SK-N-SH treated with all-trans-retinoic acid at 6 μM for 48 hours (cell line): ENCODE results near the gene PRKCZ.

Source experiments
- ATAC-seq: fragments of 200-7000 bp; cut with Tn5 transposase; 3 replicates; pipeline ENCODE4 v1.9.1; 2020; ENCODE audit warnings: mild to moderate bottlenecking, moderate library complexity
- ARNTL ChIP-seq: fragments of 450-650 bp; formaldehyde crosslinking; IDR thresholded peaks from 2 replicates; pipeline ENCODE4 v1.5.0; 2020; ENCODE audit warnings: low read depth, mild to moderate bottlenecking, moderate library complexity, borderline replicate concordance
- BACH2 ChIP-seq: fragments of 250-450 bp; sonication (Bioruptor Pico); IDR thresholded peaks from 2 replicates; pipeline ENCODE4 v1.9.0; 2021; ENCODE audit warnings: mild to moderate bottlenecking, borderline replicate concordance
- CSDC2 ChIP-seq: fragments of 250-450 bp; sonication (Bioruptor Pico); IDR thresholded peaks from 2 replicates; pipeline ENCODE4 v1.5.0; 2020; ENCODE audit warnings: mild to moderate bottlenecking, moderate library complexity
- CSRNP3 ChIP-seq: fragments of 250-450 bp; sonication (Bioruptor Pico); IDR thresholded peaks from 2 replicates; pipeline ENCODE4 v1.5.1; 2021; ENCODE audit warnings: mild to moderate bottlenecking, moderate library complexity
- ESRRG ChIP-seq: fragments of 250-450 bp; sonication (Bioruptor Pico); IDR thresholded peaks from 2 replicates; pipeline ENCODE4 v1.6.1; 2021; ENCODE audit warnings: mild to moderate bottlenecking
- GLIS3 ChIP-seq: fragments of 250-450 bp; sonication (Bioruptor Pico); IDR thresholded peaks from 2 replicates; pipeline ENCODE4 v1.5.0; 2020; ENCODE audit warnings: mild to moderate bottlenecking, moderate library complexity
- ISL1 ChIP-seq: fragments of 250-450 bp; sonication (Bioruptor Pico); IDR thresholded peaks from 2 replicates; pipeline ENCODE4 v2.1.2; 2022; ENCODE audit warnings: mild to moderate bottlenecking, moderate library complexity
- OSR1 ChIP-seq: fragments of 250-450 bp; sonication (Bioruptor Pico); IDR thresholded peaks from 2 replicates; pipeline ENCODE4 v1.8.0; 2022; ENCODE audit warnings: moderate library complexity, mild to moderate bottlenecking, inconsistent platforms
- PATZ1 ChIP-seq: fragments of 250-450 bp; sonication (Bioruptor Pico); IDR thresholded peaks from 2 replicates; pipeline ENCODE4 v1.8.0; 2020; ENCODE audit warnings: mild to moderate bottlenecking, moderate library complexity, borderline replicate concordance
- PPARA ChIP-seq: fragments of 250-450 bp; sonication (Bioruptor Pico); IDR thresholded peaks from 2 replicates; pipeline ENCODE4 v1.5.0; 2020; ENCODE audit warnings: mild to moderate bottlenecking, borderline replicate concordance
- RARB ChIP-seq: fragments of 250-450 bp; sonication (Bioruptor Pico); IDR thresholded peaks from 2 replicates; pipeline ENCODE4 v1.8.0; 2021; ENCODE audit warnings: mild to moderate bottlenecking, moderate library complexity
- SNAI2 ChIP-seq: fragments of 250-450 bp; sonication (Bioruptor Pico); IDR thresholded peaks from 2 replicates; pipeline ENCODE4 v1.5.0; 2020; ENCODE audit warnings: mild to moderate bottlenecking, moderate library complexity
- TCF4 ChIP-seq: fragments of 250-450 bp; sonication (Bioruptor Pico); IDR thresholded peaks from 2 replicates; pipeline ENCODE4 v1.8.0; 2021; ENCODE audit warnings: mild to moderate bottlenecking, moderate library complexity, borderline replicate concordance
- TOX ChIP-seq: fragments of 250-450 bp; sonication (Bioruptor Pico); IDR thresholded peaks from 2 replicates; pipeline ENCODE4 v1.8.0; 2021; ENCODE audit warnings: mild to moderate bottlenecking, moderate library complexity, borderline replicate concordance
- ZFP30 ChIP-seq: fragments of 450-650 bp; formaldehyde crosslinking; IDR thresholded peaks from 2 replicates; pipeline ENCODE4 v1.5.0; 2022; ENCODE audit warnings: mild to moderate bottlenecking, moderate library complexity
- ZNF565 ChIP-seq: fragments of 450-650 bp; formaldehyde crosslinking; conservative IDR thresholded peaks from 2 replicates; pipeline ENCODE4 v1.5.0; 2020; ENCODE audit warnings: low read depth, mild to moderate bottlenecking, moderate library complexity
- ZNF70 ChIP-seq: fragments of 450-650 bp; formaldehyde crosslinking; IDR thresholded peaks from 2 replicates; pipeline ENCODE4 v1.5.0; 2020; ENCODE audit warnings: mild to moderate bottlenecking, moderate library complexity
- ZNF8 ChIP-seq: fragments of 450-650 bp; formaldehyde crosslinking; IDR thresholded peaks from 2 replicates; pipeline ENCODE4 v1.5.0; 2020; ENCODE audit warnings: mild to moderate bottlenecking, moderate library complexity
- TF ChIP-seq, protein P1 (sequence below): fragments of 250-450 bp; sonication (Bioruptor Pico); IDR thresholded peaks from 2 replicates; pipeline ENCODE4 v1.8.0; 2021; ENCODE audit warnings: low read depth, mild to moderate bottlenecking, moderate library complexity, borderline replicate concordance
- TF ChIP-seq, protein P2 (sequence below): fragments of 250-450 bp; sonication (Bioruptor Pico); IDR thresholded peaks from 2 replicates; pipeline ENCODE4 v1.5.1; 2020; ENCODE audit warnings: low read depth, mild to moderate bottlenecking, moderate library complexity
- TF ChIP-seq, protein P3 (sequence below): fragments of 250-450 bp; sonication (Bioruptor Pico); IDR thresholded peaks from 2 replicates; pipeline ENCODE4 v1.5.0; 2020; ENCODE audit warnings: mild to moderate bottlenecking, moderate library complexity

The PRKCZ gene

GRCh38 chr1:2166695-2167094, 116.5 kb downstream of the PRKCZ start:
- TF ChIP-seq TOX (CRISPR knock-in tag) (no peak), PPARA (CRISPR knock-in tag) (no peak), TCF4 (CRISPR knock-in tag) (no peak), SNAI2 (CRISPR knock-in tag) (no peak), OSR1 (no peak), ARNTL (CRISPR knock-in tag) (no peak), BACH2 (no peak), ISL1 (CRISPR knock-in tag) (no peak), RARB (CRISPR knock-in tag) (no peak), CSDC2 (CRISPR knock-in tag) (no peak), GLIS3 (no peak), ZNF70 (CRISPR knock-in tag) (no peak)
- TF ChIP-seq, protein P1, sequence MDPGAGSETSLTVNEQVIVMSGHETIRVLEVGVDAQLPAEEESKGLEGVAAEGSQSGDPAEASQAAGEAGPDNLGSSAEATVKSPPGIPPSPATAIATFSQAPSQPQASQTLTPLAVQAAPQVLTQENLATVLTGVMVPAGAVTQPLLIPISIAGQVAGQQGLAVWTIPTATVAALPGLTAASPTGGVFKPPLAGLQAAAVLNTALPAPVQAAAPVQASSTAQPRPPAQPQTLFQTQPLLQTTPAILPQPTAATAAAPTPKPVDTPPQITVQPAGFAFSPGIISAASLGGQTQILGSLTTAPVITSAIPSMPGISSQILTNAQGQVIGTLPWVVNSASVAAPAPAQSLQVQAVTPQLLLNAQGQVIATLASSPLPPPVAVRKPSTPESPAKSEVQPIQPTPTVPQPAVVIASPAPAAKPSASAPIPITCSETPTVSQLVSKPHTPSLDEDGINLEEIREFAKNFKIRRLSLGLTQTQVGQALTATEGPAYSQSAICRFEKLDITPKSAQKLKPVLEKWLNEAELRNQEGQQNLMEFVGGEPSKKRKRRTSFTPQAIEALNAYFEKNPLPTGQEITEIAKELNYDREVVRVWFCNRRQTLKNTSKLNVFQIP (CRISPR knock-in tag) = no peak
- TF ChIP-seq, protein P2, sequence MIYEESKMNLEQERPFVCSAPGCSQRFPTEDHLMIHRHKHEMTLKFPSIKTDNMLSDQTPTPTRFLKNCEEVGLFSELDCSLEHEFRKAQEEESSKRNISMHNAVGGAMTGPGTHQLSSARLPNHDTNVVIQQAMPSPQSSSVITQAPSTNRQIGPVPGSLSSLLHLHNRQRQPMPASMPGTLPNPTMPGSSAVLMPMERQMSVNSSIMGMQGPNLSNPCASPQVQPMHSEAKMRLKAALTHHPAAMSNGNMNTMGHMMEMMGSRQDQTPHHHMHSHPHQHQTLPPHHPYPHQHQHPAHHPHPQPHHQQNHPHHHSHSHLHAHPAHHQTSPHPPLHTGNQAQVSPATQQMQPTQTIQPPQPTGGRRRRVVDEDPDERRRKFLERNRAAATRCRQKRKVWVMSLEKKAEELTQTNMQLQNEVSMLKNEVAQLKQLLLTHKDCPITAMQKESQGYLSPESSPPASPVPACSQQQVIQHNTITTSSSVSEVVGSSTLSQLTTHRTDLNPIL (CRISPR knock-in tag) = no peak
- TF ChIP-seq, all 23 proteins: peak for 0
- ATAC-seq = no peak

DNA sequence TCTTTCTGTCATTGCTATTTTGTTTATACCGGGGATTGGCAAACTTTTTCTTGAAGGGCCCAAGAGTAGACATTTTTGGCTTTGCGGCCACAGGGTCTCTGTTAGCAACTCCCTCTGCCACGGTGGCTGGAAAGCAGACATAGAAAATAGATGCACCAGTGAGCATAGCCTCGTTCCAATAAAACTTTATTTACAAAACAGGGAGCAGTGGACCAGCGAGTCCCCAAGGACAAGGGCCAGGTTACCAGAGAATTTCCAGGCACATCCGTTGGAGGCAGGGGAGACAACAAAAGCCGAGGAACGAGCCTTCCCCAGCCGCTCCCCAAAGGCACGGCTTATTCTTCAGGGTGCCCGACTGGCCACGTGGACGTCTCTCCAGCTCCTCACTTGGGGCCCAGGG, 117.9 kb downstream of the PRKCZ start:
- ATAC-seq = no peak
- TF ChIP-seq OSR1 (no peak), BACH2 (no peak), CSDC2 (CRISPR knock-in tag) (no peak), TOX (CRISPR knock-in tag) (no peak), ZFP30 (no peak), ZNF70 (CRISPR knock-in tag) (no peak), PATZ1 (CRISPR knock-in tag) (no peak), ZNF565 (CRISPR knock-in tag) (no peak), ZNF8 (no peak), SNAI2 (CRISPR knock-in tag) (no peak), TCF4 (CRISPR knock-in tag) (no peak), CSRNP3 (CRISPR knock-in tag) (no peak)
- TF ChIP-seq, protein P3, sequence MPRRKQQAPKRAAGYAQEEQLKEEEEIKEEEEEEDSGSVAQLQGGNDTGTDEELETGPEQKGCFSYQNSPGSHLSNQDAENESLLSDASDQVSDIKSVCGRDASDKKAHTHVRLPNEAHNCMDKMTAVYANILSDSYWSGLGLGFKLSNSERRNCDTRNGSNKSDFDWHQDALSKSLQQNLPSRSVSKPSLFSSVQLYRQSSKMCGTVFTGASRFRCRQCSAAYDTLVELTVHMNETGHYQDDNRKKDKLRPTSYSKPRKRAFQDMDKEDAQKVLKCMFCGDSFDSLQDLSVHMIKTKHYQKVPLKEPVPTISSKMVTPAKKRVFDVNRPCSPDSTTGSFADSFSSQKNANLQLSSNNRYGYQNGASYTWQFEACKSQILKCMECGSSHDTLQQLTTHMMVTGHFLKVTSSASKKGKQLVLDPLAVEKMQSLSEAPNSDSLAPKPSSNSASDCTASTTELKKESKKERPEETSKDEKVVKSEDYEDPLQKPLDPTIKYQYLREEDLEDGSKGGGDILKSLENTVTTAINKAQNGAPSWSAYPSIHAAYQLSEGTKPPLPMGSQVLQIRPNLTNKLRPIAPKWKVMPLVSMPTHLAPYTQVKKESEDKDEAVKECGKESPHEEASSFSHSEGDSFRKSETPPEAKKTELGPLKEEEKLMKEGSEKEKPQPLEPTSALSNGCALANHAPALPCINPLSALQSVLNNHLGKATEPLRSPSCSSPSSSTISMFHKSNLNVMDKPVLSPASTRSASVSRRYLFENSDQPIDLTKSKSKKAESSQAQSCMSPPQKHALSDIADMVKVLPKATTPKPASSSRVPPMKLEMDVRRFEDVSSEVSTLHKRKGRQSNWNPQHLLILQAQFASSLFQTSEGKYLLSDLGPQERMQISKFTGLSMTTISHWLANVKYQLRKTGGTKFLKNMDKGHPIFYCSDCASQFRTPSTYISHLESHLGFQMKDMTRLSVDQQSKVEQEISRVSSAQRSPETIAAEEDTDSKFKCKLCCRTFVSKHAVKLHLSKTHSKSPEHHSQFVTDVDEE (CRISPR knock-in tag) = no peak

GRCh38 chr1:2168535-2168934, 118.3 kb downstream of the PRKCZ start:
- TF ChIP-seq TOX (CRISPR knock-in tag) = no peak
- no peak for TF ChIP-seq ESRRG
- ATAC-seq = no peak
